Stimulated activated CD8-positive, alpha-beta memory T cell treated with anti-CD3 and anti-CD28 coated beads, Interleukin-7, amount 100 ng/mL, for 48 hours (primary cell): ENCODE measurements around the gene BCAS1.

Experiments used
- DNase-seq, 2 donors: peaks; one replicate each; pipeline ENCODE4 v3.0.0-alpha.2; 2020; ENCODE audit warnings: low read depth in 1 of 2; ENCODE audit errors: extremely low read depth in 1 of 2

Gene BCAS1

DNA sequence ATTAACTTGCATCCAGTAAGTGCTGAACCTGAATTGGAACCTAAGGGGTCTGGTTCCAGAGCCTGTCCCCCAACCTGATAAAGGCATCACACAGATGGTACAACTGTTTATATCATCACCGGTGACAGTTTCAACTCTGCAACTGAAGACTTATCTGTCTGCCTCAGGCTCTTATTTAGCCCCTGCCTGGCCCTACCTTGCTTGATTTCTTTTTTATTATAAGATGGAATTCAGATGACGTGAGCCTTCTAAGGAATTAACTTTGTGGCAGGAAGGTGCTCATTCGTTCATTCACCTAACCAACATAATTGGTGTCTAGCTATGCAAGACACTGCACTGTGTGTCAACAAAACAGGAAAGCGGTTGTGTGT, 175.0 kb downstream of the BCAS1 start:
- no peak for DNase-seq

DNA sequence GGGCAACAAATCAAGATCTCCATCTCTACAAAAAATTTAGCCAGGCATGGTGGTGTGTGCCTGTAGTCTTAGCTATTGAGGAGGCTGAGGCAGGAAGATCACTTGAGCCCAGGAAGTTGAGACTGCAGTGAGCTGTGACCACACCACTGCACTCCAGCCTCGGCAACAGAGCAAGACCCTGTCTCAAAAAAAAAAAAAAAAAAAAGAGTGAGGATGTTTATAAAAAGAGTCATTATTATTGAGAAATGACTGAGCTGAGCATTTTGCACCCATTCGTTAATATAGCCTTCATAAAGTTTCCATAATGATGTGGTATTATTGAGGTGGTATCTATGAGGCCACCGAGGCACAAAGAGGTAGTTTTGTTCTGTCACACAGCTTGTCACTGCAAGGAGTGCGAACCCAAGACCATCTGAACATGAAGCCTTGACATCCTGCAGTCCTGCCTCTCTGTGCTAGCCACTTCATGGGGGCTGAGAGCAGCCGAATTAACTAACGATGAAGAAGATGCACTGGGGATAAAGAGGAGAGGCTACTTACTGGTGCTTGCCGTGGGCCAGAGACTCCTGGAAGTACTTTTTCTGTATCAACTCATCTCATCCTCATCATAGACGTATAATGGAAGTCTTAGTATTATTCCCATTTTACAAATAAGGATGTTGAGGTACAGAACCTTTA, 175.5 kb downstream of the BCAS1 start:
- no peak for DNase-seq
